ENCODE data around the gene PIGU.

PIGU gene

DNA sequence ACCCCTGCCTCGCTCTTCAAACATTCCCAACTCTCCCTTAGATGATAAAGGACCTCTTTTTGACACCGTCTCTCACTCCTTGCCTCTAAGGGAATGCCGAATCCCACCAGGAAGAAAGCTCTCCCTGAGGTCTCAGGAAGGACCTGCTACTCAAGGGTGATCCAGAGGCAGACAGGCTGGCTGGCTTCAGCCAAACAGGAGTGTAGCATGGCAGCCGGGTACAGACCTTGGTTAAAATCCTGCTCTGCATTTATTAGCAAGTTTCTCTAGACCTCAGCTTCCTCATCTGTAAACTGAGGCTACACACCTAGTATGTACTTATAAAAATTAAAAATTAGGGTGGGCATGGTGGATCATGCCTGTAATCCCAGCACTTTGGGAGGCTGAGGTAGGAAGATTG, 101.1 kb downstream of the PIGU start:
- DNase-seq = no peak

DNA sequence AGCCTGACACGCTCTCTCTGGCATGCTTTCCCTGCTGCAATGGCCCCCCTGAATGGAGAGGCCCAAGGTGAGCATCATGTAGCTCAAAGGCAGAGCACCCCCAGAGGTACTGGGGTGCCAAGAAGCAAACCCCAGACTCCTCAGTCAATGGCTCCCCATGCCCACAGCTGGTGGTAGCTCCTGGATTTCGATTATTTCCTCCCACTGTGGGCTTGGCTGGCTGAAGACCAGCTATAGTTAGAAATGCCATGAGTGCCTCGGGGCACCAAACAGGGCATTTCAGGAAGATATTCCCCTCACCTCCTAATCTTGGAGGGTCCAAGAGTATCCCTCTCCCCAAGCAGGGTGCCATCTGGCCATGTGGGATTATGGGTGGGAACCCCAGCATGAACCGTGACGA, 101.6 kb downstream of the PIGU start:
- DNase-seq = no peak

DNA sequence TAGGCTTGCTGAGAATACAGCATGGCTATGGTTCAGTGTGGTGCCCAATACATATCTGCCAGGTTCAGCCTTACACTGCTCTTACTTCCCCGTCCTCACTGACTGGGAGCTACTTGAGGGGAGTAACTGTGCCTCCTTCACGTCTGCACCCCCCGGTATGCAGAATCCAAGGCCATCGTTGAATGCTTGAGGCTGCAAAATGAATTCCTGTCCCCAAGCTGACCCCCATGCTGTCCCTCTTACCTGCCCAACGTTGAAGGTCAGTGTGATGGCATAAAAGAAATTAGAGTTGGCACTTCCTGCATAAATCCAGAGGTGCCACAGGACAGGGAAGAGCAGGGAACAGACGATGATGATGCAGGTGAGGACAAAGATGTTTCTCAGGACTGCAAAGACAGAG, 102.0 kb downstream of the PIGU start:
- no peak for DNase-seq

DNA sequence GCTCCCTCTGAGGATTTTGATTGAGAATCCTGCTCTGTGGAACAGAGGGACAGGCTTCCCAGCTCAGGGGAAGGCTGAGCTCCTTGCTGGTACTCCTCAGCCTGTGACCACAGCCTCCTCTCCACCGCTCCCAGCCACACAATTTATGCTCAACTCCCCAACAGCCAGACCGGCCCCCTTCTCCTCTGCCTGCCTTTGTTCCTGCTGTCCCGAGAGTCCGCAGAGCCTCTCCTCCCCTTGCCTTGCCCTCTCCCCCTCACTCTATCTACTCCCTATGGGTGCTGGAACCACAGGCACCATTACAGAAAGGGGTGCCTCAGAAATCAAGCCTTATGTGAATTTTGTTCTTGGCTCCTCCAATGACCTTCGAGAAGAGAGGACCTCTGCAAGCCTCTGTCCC, 102.5 kb downstream of the PIGU start:
- DNase-seq = no peak

DNA sequence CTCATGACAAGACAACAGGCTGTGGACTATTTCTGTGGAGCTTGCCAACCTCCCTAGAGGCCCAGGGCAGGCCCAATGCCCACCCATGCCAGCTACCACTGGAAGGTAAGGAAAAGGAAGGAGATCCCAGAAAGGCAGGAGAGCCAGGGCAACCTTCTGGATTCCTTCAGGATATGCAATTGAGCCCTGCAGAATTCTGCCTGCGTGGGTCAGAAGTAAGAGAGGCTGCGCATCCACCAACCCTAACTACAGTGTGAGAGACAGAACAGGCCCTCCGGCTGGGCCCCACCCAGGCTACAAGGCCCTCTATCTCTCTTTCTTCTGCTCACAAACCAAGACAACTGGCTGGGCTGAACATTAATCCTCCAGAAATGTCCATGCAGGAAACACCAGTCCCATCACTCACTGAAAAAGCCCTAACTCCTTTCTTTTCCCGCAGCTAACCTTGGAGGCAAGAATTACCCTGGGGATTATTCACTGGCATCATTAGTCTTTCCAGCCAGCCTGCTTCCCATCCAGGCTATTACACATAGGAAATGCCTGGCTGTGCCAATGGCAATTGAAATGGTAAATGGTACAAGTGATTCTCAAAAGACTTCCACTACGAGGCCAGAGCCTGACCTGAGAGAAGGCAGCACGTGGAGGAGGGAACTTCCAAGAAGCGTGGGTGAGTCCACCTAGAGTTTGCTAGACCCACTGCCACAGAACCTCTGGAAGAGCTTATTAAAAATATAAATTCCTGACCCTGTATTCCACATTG, 103.2 kb downstream of the PIGU start:
- no peak for DNase-seq

DNA sequence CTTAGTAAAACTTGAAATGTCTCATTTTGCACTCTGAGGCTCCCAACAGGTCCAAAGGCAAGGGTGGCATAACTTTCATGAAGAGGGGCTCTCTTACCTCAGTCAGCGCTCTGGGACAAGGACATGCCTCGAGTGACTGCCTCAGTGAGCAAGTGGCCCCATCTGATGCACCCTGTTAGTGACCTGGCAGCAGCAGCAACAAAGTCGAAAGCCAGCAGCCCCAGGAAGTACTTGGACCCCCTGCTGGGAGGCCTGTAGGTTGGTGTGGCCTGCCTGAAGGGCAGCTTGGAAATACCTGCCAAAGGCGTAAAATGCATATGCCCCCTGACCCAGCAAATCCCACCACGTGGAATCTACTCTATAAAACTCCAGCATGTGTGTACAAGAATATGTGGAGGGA, 105.1 kb downstream of the PIGU start:
- no peak for DNase-seq

DNA sequence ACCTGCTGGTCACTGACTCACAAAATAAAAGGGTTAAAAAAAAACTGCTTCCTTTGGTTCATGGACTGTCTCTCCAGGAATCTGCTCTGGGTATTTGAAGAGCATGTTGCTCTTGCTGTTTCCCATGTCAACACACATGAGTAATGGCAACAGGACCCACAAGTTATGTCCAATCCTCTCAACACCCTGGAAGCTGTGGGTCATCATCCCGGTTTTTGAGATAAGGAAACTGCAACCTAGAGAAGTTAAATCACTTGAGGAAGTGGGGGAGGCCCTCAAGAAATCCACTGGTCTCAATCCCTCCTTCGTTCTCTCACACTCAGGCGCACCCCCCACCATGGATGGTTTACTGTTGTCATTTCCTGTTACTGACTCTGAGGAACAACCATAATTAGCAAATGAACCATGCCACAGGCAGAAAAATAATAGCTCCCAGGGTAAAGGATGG, 106.0 kb downstream of the PIGU start:
- DNase-seq = no peak

DNA sequence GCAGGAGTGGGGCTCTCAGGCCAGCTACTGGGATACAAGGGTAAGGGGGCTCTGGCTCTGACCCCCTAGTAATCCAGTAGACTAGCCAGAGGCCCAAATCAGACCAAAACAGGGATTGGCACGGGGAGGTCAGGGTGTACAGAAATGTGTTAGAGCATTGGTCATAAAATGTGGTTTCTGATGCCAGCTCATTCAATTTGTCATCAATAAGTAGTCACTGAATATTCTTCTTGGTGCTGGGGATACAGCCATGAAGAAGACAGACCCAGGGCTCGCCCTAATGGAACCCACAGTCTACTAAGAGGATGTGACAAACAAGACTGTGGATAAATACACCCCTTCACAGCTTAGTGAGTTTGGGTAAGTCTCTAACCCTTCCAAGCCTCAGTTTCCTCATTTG, 107.3 kb downstream of the PIGU start:
- DNase-seq = no peak

DNA sequence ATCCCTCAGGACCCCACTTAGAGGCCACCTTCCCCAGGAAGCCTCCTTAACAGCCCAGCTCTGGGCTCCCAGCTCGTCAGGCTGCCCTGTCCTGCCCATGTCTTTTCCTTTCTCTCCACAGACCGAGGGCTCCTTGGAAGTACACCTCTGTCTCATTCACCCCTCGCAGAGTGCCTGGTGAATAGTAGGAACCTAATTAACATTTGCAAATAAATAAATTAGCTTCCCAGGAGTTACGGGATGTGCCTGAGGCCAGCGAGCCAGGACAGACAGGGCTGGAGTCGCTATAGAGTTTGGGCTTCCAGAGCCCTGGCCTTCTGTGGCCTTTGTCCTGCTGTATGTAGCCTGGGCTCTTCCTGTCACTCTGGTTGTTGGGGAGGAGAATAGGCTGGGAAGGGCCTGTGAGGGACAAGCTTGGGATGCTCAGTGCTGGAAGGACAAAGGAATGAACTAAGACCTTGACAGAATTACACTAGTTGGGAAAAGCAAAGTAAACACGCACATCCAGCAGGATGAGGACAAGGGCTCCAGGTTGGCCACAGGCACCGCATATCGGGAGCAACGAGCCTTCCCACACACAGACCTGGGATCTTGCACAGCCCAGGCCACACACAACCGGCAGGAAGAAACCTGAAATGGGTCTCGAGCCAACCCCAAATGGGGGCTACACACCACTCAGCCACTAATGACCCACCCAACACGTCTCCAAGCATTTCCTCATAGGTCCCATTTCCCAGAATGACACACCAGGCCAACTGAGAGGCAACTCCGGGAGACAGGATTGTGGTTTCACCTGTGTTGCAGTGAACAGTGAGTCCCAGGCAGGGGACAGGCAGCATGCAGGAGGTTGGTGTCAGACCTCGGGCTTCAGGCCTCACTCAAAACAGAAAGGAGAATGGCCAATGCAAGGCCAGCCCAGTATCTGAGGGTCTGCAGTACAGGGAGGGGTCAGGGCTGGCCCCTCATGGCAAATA, 108.7 kb downstream of the PIGU start:
- DNase-seq = no peak

DNA sequence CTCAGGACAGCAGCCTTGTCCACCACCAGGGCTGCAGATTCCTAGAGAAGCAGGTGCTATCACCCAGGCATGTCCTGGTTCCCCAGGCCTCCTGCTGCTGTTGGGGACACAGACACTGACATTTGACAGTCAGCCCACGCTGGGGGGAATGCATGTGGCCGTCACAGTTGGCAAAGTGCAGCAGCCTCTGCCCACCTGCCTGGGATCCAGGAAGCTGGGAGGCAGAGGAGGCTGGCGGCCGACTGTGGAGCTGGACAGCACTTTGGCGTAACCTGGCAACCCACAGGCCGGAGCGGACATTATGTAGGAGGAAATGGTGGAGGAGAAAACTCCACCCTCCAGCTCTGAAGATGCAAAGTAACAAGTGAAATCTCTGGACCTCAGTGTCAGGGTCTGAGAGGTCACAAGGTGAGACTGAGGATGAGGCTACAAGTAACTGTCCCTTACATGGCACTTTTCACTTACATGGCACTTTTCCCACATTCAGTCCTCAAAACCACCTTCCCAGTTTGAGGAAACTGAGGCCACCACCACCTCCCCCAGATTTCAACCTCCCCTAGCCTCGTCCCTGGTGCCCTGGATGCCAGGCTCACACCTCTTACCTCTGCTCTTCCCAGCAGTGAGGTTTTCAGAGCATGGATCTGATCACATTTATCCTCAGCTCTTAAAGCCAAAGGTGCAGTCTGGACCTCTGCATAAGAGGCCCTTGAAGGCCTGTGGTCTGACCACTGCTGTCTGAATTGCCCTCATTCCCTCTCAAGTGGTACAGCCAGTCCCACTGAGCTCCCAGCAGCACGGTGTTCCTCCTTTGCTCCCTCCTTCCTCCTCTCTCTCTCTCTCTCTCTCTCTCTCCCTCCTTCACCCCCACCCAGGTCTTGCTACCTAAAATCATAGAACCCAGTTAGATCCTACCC, 109.7 kb downstream of the PIGU start:
- no peak for DNase-seq

DNA sequence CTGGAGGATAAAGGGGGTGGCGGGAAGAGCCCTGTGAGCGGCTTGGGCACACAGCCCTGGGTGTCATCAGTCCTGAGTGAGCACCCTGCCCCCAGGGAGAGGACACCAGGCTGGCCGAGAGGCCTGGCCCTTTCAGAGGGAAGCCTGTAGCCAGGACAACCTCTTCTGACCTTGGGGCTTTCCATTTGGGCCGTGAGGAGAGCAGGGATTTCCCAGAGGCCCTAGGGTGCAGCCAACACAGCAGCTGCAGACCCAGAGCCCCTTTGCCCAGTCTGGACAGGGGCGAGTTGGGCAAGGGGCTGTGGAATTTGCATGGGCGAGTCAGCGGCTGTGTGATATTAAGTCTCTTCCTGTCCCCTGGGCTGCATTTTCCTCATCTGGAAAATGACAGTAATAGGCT, 112.1 kb downstream of the PIGU start:
- DNase-seq = no peak

DNA sequence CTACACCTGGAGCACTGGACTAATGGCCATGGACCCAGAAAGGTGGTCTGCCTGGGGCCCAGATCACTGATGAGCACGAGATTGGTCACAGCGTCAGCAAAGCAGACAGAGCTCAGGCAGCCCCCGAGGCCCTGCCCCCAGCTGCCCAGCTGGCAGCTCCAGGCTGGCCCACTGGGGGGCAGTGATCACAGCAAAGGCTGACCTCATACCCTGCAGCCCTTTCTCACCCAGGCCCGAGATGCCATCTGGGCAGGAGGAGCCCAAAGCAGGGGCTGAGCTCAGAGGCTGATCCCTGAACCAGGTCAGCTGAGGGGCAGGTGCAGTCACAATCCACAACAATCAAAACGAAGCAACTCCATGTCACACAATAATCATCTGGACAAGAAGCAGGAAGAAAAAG, 114.3 kb downstream of the PIGU start:
- DNase-seq = no peak

DNA sequence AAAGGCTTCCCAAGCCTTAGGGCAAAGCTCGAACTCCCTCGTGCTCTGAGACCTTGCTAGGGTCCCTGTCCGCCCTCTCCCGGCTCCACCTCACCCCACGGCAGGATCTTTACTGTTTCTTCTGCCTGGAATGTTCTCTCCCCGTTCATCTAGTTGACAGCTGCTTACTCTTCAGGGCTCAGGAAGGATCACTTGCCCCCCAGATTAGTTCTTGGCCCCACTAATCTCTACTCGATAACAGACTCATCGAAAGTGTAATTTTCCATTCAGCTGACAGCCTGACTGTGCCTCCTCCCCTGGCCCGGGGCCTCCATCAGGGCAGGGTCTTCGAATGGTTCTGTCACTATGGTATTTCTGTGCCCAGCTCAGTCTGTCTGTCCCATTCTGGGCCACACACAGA, 115.2 kb downstream of the PIGU start:
- no peak for DNase-seq

DNA sequence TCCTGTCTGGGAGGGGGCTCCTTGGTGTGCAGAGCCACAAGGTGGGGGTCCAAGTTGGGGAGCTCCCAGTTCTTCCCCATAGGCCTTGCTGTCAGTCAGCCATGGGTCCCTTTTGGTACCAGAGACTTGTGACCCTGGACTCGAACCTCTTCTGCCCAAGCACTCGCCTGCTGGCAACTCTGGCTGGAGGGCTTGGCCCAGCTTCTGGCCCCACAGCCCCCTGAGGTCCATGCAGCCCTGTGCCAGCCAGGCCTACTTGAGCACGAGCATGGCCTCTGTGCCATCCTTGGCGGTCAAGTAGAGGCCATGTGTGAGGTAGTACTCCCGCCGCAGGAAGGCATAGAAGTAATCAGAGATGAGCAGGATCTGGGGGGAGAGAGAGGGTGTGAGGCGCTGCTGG, 116.3 kb downstream of the PIGU start:
- no peak for DNase-seq

DNA sequence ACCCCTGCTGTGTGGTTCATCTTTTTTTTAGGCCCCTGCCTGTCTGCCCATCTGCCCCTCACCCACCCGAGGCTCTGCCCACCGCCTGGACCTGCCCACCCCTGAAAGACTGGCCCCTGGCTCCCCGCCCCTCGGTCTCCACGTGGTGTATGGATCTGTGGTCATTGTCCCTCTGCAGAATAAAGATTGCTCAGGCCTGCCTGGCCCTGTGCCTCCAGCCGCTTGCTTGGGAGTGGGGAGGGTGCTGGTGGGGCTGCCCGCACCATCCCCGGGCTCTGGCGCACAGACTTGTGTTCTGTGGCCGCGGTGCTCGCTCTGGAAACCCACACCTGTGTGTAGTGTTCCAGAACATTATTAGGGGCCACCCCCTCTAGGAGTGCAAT, 116.8 kb downstream of the PIGU start:
- no peak for DNase-seq

DNA sequence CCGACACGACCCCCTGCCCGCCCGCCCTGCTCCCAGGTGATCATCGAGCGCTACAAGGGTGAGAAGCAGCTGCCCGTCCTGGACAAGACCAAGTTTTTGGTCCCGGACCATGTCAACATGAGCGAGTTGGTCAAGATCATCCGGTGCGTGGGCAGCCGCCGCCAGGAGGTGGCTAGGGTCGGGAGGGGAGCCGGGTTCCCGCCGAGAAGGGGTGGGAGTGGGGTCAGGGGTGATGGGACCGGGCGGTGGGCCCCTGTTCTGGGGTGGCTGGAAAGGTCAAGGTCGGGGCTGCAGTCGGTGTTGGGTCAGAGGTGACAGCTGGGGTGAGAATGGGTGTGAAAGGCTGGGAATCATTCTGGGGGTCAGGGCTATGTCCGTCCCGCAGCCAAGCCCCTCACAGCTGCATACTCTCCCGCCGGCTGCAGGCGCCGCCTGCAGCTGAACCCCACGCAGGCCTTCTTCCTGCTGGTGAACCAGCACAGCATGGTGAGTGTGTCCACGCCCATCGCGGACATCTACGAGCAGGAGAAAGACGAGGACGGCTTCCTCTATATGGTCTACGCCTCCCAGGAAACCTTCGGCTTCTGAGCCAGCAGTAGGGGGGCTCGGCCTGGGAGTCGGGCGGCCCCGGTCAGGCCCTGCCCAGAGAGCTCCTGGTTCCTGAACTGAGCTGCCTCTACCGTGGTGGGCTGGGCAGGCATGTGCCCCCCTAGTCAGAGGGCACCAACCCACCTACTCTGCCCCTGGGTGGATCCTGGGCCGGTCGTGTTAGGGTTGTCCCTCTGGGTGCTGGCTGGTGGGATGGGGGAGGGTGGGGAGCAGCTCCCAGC, 117.4 kb downstream of the PIGU start:
- DNase-seq = no peak

DNA sequence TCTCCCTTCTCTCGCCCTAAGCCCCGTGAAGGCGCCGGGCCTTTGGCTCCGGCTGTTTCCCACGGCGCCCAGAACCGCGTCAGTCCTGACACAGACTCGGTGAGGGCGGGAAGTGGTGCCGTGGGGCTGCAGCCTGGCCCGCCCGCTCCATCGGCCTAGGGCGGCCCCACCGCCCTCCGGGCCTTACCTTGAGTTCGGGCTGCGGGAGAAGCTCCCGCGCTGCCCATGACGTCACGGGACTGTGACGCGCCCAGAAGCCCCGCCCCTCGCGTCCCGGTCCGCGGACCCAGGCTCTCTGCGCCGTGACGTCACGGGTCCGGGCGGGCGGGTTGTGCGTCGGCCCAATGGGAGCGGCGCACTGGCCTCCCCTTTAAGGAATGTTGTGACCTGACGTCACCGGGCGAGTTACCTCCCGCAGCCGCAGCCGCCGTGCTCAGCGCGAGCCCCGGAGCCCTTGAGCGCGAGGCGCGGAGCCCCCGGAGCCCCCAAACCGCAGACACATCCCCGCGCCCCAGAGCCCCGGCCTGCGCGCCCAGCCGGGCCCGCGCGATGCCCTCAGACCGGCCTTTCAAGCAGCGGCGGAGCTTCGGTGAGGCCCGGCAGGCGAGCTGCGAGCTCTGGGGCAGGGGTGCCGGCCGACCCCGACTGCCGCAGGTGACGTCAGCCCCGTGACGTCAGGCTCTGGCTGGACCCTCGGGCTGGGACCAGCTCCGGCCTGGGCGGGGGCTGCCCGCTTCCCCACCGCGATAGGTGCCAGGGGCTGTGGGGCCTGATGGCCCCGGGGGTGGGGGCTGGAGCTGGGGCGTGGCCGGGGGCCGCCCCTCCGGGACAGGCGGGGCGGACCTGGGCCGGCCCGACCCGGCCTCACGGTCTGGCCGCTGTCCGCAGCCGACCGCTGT, 118.3 kb downstream of the PIGU start, which contains the start of gene MAP1LC3A:
Gene MAP1LC3A, plus strand, starts transcription at position 399 of the 899 bp plus-strand sequence. Its CDS starts 151 bp downstream, at position 550.
- no peak for DNase-seq

DNA sequence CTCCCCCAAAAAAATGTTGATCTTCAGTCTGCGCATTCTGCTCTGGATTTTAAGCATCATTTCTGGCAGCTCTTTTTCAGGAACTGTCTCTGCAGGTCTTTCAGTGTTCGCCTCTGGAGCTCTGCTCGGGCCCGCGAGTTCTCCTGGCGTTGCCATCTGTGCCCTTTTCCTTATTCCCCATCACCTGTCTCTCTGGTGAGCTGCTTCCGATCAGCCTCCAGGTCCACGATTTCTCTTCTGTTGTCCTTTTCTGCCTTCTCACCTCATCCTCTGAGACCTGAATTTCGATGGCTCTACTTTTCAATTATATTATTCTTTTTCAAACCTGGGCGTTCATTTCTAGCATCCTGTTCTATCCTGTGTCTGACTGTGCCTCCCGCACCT, 119.0 kb downstream of the PIGU start:
- no peak for DNase-seq

DNA sequence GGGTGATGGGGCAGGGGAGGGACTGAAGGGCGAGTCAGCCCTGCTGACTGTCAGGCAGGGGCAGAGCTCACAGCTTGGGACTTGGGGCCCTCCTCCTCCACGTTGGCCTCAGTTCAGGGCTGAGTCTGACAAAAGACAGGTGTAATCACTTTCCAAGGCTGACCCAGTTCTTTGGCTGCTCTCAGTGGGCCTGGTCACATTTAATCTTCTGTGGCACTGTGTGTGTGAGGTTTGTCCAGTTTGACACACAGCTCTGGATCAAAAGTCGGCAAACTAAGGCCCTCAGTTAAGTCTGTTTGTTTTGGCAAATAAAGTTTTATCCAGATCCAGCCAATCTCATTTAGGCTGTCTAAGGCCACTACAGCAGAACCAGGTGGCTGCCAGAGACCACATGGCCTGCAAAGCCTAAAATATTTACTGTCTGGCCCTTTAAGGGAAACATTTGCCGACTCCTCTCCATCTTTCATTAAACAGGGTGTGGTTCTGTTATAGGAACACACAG, 123.5 kb downstream of the PIGU start:
- no peak for DNase-seq

DNA sequence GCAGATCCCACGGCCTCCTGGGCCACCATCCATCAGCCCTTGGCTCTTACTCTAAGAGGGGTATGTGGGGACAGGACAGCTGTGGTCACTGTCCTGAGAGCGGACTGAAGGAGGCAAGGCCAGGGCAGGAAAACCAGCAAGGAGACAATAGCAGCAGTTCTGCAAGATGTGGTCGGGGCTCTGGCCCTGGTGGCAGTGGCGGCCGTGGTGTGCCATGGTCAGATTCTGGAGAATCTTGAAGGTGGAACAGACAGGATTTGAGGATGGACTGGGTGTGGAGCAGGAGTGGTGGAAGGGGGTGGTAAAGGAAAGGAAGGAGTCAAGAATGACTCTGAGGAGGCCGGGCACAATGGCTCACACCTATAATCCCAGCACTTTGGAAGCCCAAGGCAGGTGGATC, 124.3 kb downstream of the PIGU start:
- DNase-seq = no peak

DNA sequence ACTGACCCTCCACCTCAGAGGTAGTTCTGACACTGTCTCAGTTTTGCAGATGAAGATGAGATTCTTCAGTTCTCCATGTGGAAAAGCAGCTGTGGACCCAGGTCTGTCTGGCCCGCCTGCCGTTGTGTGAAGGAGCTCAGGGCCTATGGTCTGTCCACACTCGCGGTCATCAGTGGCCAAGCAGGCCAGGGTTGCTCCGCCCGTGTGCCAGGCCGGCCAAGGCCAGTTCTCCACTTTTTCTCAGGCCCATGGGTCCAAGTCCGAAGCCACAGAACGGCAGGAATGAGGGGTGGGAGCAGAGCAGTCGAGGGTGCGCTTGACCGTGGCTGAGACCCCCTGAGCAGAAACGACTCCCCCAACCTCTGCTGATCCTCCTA, 127.0 kb downstream of the PIGU start:
- no peak for DNase-seq
